Measurements from ENCODE around the gene SULF2.

- TF ChIP-seq NFIC (IDR thresholded peaks at IDR 0.05) (no peak), MAX (IDR thresholded peaks at IDR 0.05) (no peak), TEAD4 (IDR thresholded peaks at IDR 0.05) (no peak), REST (IDR thresholded peaks at IDR 0.05; ENCODE audit: low read depth) (no peak), FOXM1 (IDR thresholded peaks at IDR 0.05; ENCODE audit: borderline replicate concordance, low read depth) (no peak)
These were observed 17.1 kb upstream of the SULF2 start for GRCh38 chr20:47802226-47802920.
